ENCODE measurements around the gene SPPL2B. TPM values are rescaled to one million over a fixed set of nuclear protein-coding genes. Genes with fewer than 3 reads are reported as not detected.

The SPPL2B gene
- total RNA-seq, 2 donors from 2014 or later = 54.0 to 87.1 TPM

GRCh38 chr19:2312820-2313501, 15.5 kb upstream of the SPPL2B start:
- H3K27ac ChIP-seq = no peak overlapping the region
- H3K4me1 ChIP-seq (replicated peaks) = no peaks in the 10 kb centered on the region
- intact Hi-C loops (cut with DNase I) = no loop called here
- H3K36me3 ChIP-seq = no peaks in the 10 kb centered on the region
- DNase-seq (ENCODE audit: low spot score) = no peak
- no peaks in the 10 kb centered on the region for H3K9me3 ChIP-seq
- peaks cover 8% of the 10 kb centered on the region for H3K27me3 ChIP-seq (replicated peaks; ENCODE audit: insufficient read depth)
- WGBS = 32% methylated on average over 28 of the region's 28 CpGs
- TF ChIP-seq POLR2A (IDR thresholded peaks at IDR 0.05) = no peak
- no peak overlapping the region for H3K4me3 ChIP-seq

GRCh38 chr19:2315121-2315817, 13.2 kb upstream of the SPPL2B start:
- 88% methylated on average over 7 of the region's 7 CpGs for WGBS
- Histone ChIP-seq H3K4me1 (replicated peaks) (no peaks in the 10 kb centered on the region), H3K9me3 (no peaks in the 10 kb centered on the region), H3K27ac (no peak overlapping the region), H3K27me3 (replicated peaks; ENCODE audit: insufficient read depth) (peaks cover 8% of the 10 kb centered on the region), H3K36me3 (no peaks in the 10 kb centered on the region), H3K4me3 (no peak overlapping the region)
- TF ChIP-seq CTCF (IDR thresholded peaks at IDR 0.05) (no peak), POLR2AphosphoS5 (IDR thresholded peaks at IDR 0.05) (no peak), POLR2A (IDR thresholded peaks at IDR 0.05) (no peak)
- intact Hi-C loops (cut with DNase I) = loop anchor here (5.0 kb wide), 1 partner anchor 38 kb away; no protein-coding TSS in a partner anchor
- DNase-seq (ENCODE audit: low spot score) = no peak

- intact Hi-C loops (cut with DNase I) = loop anchor here (5.0 kb wide), 1 partner anchor 39 kb away; no protein-coding TSS in a partner anchor
- Histone ChIP-seq H3K4me1 (replicated peaks) (no peaks in the 10 kb centered on the region), H3K36me3 (no peaks in the 10 kb centered on the region), H3K27ac (no peak overlapping the region), H3K9me3 (no peaks in the 10 kb centered on the region), H3K4me3 (no peak overlapping the region), H3K27me3 (replicated peaks; ENCODE audit: insufficient read depth) (peaks cover 8% of the 10 kb centered on the region)
- TF ChIP-seq CTCF (IDR thresholded peaks at IDR 0.05) = peak in 3 of 4 experiments; percentile 35 to 54 (median 54)
- no peak for TF ChIP-seq POLR2A (IDR thresholded peaks at IDR 0.05)
- 32% methylated on average over 22 of the region's 22 CpGs for whole genome bisulfite sequencing
- peak; percentile 25 for DNase-seq (ENCODE audit: low spot score)
These were observed 12.6 kb upstream of the SPPL2B start for GRCh38 chr19:2315818-2316353.

- no peak overlapping the region for H3K27ac ChIP-seq
- intact Hi-C loops (cut with DNase I) = loop anchor here (5.0 kb wide), 1 partner anchor 40 kb away; no protein-coding TSS in a partner anchor
- H3K4me1 ChIP-seq (replicated peaks) = no peaks in the 10 kb centered on the region
- TF ChIP-seq POLR2AphosphoS5 (IDR thresholded peaks at IDR 0.05) (no peak), CTCF (IDR thresholded peaks at IDR 0.05) (no peak), POLR2A (IDR thresholded peaks at IDR 0.05) (no peak)
- H3K9me3 ChIP-seq = no peaks in the 10 kb centered on the region
- no peak for DNase-seq (ENCODE audit: low spot score)
- H3K36me3 ChIP-seq = no peaks in the 10 kb centered on the region
- 91% methylated on average over 13 of the region's 13 CpGs for WGBS
- peaks cover 7% of the 10 kb centered on the region for H3K27me3 ChIP-seq (replicated peaks; ENCODE audit: insufficient read depth)
- no peak overlapping the region for H3K4me3 ChIP-seq
These were observed 11.2 kb upstream of the SPPL2B start for GRCh38 chr19:2317300-2317699.

GRCh38 chr19:2317756-2318155, 10.7 kb upstream of the SPPL2B start:
- H3K4me1 ChIP-seq (replicated peaks) = no peaks in the 10 kb centered on the region
- no peak for DNase-seq (ENCODE audit: low spot score)
- no peak overlapping the region for H3K27ac ChIP-seq
- TF ChIP-seq POLR2A (IDR thresholded peaks at IDR 0.05) (no peak), CTCF (IDR thresholded peaks at IDR 0.05) (no peak), POLR2AphosphoS5 (IDR thresholded peaks at IDR 0.05) (no peak)
- no peaks in the 10 kb centered on the region for H3K36me3 ChIP-seq
- H3K4me3 ChIP-seq = no peak overlapping the region
- peaks cover 3% of the 10 kb centered on the region for H3K27me3 ChIP-seq (replicated peaks; ENCODE audit: insufficient read depth)
- H3K9me3 ChIP-seq = no peaks in the 10 kb centered on the region
- 72% methylated on average over 25 of the region's 25 CpGs for WGBS
- intact Hi-C loops (cut with DNase I) = loop anchor here (5.0 kb wide), 1 partner anchor 40 kb away; no protein-coding TSS in a partner anchor
